GM04504 (cell line): ENCODE results near the gene EID1.
"Not testable (repeated sequence)": the region's sequence is repeated elsewhere in the genome, so short reads cannot be mapped to it uniquely, and the experiment has no call there.

Experiments
- DNase-seq: peaks from one replicate; pipeline ENCODE4 v3.0.0-alpha.2; 2012; ENCODE audit warnings: low read depth

The EID1 gene

GRCh38 chr15:48877630-48878595 lies at the start of gene EID1:
Gene EID1 (plus strand): TSS chr15:48878134. CDS start chr15:48878177, 43 bp downstream.
- DNase-seq: peak; percentile 87

- no peak for DNase-seq
Observed at GRCh38 chr15:48828471-48828870, 49.5 kb upstream of the EID1 start.

- no peak for DNase-seq
Observed at GRCh38 chr15:48828906-48829305, 49.0 kb upstream of the EID1 start.

- DNase-seq: no peak
Observed at GRCh38 chr15:48832648-48833047, 45.3 kb upstream of the EID1 start.

- DNase-seq: no peak
Observed at GRCh38 chr15:48833526-48834239, 44.3 kb upstream of the EID1 start.

GRCh38 chr15:48834756-48835155 lies 43.2 kb upstream of the EID1 start:
- no peak for DNase-seq

- DNase-seq: no peak
Observed at GRCh38 chr15:48842501-48842900, 35.4 kb upstream of the EID1 start.

GRCh38 chr15:48845123-48845522 lies 32.8 kb upstream of the EID1 start:
- DNase-seq: no peak

GRCh38 chr15:48850648-48851047 lies 27.3 kb upstream of the EID1 start:
- no peak for DNase-seq

GRCh38 chr15:48851956-48852355 lies 26.0 kb upstream of the EID1 start:
- DNase-seq: no peak

- not testable (repeated sequence) for DNase-seq
Observed at GRCh38 chr15:48854434-48854833, 23.5 kb upstream of the EID1 start.

GRCh38 chr15:48855501-48856440 lies 22.2 kb upstream of the EID1 start:
- DNase-seq: peak; percentile 30

- no peak for DNase-seq
Observed at GRCh38 chr15:48856942-48857341, 21.0 kb upstream of the EID1 start.

GRCh38 chr15:48858401-48858800 lies 19.5 kb upstream of the EID1 start:
- DNase-seq: no peak

- no peak for DNase-seq
Observed at GRCh38 chr15:48859426-48859825, 18.5 kb upstream of the EID1 start.

- peak; percentile 39 for DNase-seq
Observed at GRCh38 chr15:48861813-48862431, 16.0 kb upstream of the EID1 start.

- no peak for DNase-seq
Observed at GRCh38 chr15:48862705-48863104, 15.2 kb upstream of the EID1 start.

GRCh38 chr15:48865370-48866079 lies 12.4 kb upstream of the EID1 start:
- DNase-seq: no peak

- DNase-seq: peak; percentile 42
Observed at GRCh38 chr15:48866141-48866563, 11.8 kb upstream of the EID1 start.

- DNase-seq: no peak
Observed at GRCh38 chr15:48868023-48868422, 9.9 kb upstream of the EID1 start.

GRCh38 chr15:48868536-48868935 lies 9.4 kb upstream of the EID1 start:
- DNase-seq: peak; percentile 35
